Measurements from ENCODE around the gene CFAP251. TPM values are rescaled to one million over a fixed set of nuclear protein-coding genes. Genes with fewer than 3 reads are reported as not detected.

The CFAP251 gene
- total RNA-seq, 4 donors from 2014 or later = 0.34 to 2.9 (median 2.2) TPM

DNA sequence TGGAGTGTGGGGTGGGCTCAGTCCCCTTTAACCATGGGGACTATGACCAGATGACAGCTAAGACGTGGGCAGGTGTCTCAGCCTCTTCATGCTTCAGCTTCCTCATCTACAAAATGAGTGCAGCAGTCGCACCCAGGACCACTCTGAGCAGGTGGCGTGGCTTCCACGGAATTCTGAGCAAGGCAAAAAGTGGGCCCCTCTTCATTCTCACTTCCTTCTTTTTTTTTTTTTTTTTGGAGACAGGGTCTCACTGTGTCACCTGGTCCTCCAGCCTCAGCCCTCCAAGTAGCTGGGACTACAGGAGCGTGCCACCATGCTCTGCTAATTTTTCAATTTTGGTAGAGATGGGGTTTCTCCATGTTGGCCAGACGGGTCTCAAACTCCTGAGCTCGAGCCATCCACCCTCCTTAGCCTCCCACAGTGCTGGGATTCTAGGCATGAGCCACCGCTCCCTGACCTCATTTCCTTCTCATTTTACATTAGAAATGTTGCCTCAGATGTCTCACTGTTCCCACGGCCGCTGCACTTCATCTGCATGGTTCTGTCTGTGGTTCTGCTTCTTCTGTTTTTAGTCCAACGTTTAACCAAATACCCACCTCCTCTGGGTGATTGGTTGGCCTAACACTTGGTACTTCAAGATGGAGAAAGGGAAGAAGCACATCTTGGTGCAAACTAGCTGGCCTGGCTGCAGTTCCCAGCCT is 61.9 kb downstream of the CFAP251 start:
- H3K27me3 ChIP-seq = peaks cover 0 to 9% (median 0%) of the 10 kb centered on the region in 4 donors
- no peak for TF ChIP-seq POLR2A (IDR thresholded peaks at IDR 0.05)
- TF ChIP-seq, protein P1, sequence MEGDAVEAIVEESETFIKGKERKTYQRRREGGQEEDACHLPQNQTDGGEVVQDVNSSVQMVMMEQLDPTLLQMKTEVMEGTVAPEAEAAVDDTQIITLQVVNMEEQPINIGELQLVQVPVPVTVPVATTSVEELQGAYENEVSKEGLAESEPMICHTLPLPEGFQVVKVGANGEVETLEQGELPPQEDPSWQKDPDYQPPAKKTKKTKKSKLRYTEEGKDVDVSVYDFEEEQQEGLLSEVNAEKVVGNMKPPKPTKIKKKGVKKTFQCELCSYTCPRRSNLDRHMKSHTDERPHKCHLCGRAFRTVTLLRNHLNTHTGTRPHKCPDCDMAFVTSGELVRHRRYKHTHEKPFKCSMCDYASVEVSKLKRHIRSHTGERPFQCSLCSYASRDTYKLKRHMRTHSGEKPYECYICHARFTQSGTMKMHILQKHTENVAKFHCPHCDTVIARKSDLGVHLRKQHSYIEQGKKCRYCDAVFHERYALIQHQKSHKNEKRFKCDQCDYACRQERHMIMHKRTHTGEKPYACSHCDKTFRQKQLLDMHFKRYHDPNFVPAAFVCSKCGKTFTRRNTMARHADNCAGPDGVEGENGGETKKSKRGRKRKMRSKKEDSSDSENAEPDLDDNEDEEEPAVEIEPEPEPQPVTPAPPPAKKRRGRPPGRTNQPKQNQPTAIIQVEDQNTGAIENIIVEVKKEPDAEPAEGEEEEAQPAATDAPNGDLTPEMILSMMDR (IDR thresholded peaks at IDR 0.05) = no peak
- intact Hi-C loops (cut with DNase I) = no loop called here
- H3K9me3 ChIP-seq = no peaks in the 10 kb centered on the region
- no peaks in the 10 kb centered on the region for H3K36me3 ChIP-seq
- 70 to 73% methylated on average over 11 of the region's 11 CpGs for WGBS, 2 donors
- H3K4me1 ChIP-seq = no peaks in the 10 kb centered on the region
- DNase-seq = no peak
- H3K27ac ChIP-seq = no peak overlapping the region
- H3K4me3 ChIP-seq = no peak overlapping the region

DNA sequence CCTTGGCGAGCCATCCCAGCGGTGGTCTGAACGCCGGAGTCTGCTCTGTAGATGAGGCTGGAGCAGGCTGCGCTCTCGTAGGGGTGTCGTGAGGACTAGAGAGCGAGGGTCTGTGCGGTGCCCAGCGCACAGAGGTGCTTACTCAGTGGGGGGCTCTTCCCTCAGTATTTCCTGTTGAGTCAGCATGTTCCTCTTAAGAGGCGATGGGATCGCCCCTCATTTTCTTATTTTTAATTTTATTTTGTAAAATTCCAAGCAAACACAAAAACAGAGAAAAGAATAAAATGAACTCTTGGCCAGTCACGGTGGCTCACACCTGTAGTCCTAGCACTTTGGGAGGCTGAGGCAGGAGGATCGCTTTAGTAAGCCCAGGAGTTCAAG is 62.5 kb downstream of the CFAP251 start:
- H3K27me3 ChIP-seq = peaks cover 0 to 6% (median 0%) of the 10 kb centered on the region in 4 donors
- no peak overlapping the region for H3K27ac ChIP-seq
- intact Hi-C loops (cut with DNase I) = no loop called here
- DNase-seq = no peak
- no peaks in the 10 kb centered on the region for H3K4me1 ChIP-seq
- H3K36me3 ChIP-seq = no peaks in the 10 kb centered on the region
- H3K9me3 ChIP-seq = no peaks in the 10 kb centered on the region
- H3K4me3 ChIP-seq = no peak overlapping the region
- TF ChIP-seq, protein P1 (IDR thresholded peaks at IDR 0.05) = no peak
- TF ChIP-seq POLR2A (IDR thresholded peaks at IDR 0.05) = no peak
- WGBS, 2 donors = 70 to 87% methylated on average over 5 to 7 of the region's 14 CpGs

DNA sequence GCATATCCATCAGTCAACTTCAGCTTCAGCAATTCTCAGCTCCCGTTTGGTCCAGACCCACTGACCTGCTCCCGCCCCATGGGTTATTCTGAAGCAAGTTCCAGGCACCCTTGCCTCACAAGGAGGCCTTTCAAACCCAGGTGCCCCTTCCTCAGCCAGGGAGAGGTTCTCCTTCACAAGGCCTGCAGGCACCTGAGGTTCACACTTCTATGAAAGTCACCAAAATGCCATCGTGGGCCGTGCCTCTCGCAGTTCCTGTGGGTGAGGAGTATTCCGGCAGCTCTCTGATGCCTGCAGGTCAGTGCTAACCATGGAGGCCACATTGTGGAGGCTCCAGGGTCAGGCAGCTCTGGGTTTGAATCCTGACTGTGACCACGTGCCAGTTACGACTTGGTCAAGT is 63.1 kb downstream of the CFAP251 start:
- Histone ChIP-seq H3K4me1 (no peaks in the 10 kb centered on the region), H3K27me3 (peaks cover 0 to 2% (median 0%) of the 10 kb centered on the region in 4 donors), H3K4me3 (no peak overlapping the region), H3K36me3 (no peaks in the 10 kb centered on the region), H3K27ac (no peak overlapping the region), H3K9me3 (no peaks in the 10 kb centered on the region)
- TF ChIP-seq POLR2A (IDR thresholded peaks at IDR 0.05) = no peak
- TF ChIP-seq, protein P1 (IDR thresholded peaks at IDR 0.05) = no peak
- WGBS, 2 donors = 83 to 93% methylated on average over 8 of the region's 8 CpGs
- intact Hi-C loops (cut with DNase I) = no loop called here
- no peak for DNase-seq

DNA sequence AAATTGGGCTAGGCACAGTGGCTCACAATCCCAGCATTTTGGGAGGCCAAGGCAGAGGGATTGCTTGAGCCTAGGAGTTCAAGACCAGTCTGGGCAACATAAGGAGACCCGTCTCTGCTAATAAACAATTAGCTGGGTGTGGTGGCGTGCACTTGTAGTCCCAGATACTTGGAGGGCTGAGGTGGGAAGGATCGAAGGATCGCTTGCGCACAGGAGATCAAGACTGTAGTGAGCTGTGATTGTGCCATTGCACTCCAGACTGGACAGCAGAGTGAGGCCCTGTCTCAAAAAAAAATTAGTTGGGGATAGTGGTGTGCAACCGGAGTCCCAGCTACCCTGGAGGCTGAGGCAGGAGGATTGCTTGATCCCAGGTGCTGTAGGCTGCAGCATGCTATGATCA is 64.6 kb downstream of the CFAP251 start:
- 84 to 97% methylated on average over 5 to 6 of the region's 6 CpGs for whole genome bisulfite sequencing, 2 donors
- Histone ChIP-seq H3K9me3 (no peaks in the 10 kb centered on the region), H3K4me3 (no peak overlapping the region), H3K27me3 (no peaks in the 10 kb centered on the region), H3K27ac (no peak overlapping the region), H3K36me3 (no peaks in the 10 kb centered on the region), H3K4me1 (no peaks in the 10 kb centered on the region)
- DNase-seq = no peak
- TF ChIP-seq, protein P1 (IDR thresholded peaks at IDR 0.05) = no peak
- no peak for TF ChIP-seq POLR2A (IDR thresholded peaks at IDR 0.05)
- intact Hi-C loops (cut with DNase I) = no loop called here

DNA sequence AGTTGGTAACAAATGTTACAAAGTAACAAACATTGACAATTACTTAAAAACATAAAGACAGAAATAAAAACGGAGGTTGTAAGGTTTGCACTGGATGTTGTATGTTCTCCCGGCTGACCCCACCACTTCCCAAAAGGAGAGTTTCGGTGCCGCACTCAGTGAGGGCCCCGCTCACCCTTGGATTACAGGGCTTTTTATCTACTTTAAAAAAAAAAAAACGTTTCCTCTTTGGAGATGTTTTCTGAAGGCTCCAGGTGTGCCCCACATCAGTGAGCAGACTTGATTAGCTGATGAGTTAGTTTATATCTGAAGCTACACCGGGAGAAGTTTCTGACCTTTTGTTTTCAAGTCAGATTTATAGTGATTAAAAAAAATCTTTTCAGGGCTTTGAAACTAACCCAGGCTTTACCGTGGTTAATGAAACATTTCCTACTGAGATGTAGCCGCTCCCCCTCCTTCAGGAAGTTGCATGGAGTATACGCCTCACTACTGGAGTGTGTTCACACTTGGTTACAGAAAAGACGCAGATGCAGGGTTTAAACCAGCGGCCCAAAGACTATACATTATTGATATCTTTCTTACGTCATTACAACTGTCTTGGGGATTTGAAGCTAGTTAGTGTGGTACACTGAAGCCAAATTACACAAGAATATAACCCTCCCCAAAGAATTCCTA is 65.3 kb downstream of the CFAP251 start:
- no peak for DNase-seq

More for the DNA sequence above, 65.3 kb downstream of the CFAP251 start:
- Histone ChIP-seq H3K4me1 (no peaks in the 10 kb centered on the region), H3K4me3 (no peak overlapping the region), H3K36me3 (no peaks in the 10 kb centered on the region), H3K9me3 (no peaks in the 10 kb centered on the region), H3K27ac (no peak overlapping the region), H3K27me3 (no peaks in the 10 kb centered on the region)
- TF ChIP-seq POLR2A (IDR thresholded peaks at IDR 0.05) = no peak
- TF ChIP-seq, protein P1 (IDR thresholded peaks at IDR 0.05) = no peak
- WGBS, 2 donors = 63 to 65% methylated on average over 13 of the region's 13 CpGs
- intact Hi-C loops (cut with DNase I) = no loop called here

All from esophagus squamous epithelium (tissue), 5 donors.